Measurements from ENCODE around the gene PCDHA6. TPM values are rescaled to one million over a fixed set of nuclear protein-coding genes. Genes with fewer than 3 reads are reported as not detected.
A peak's percentile ranks its signal among the peaks of the same experiment; 100 is the strongest.

The PCDHA6 gene
- total RNA-seq, 1 donor from 2014 or later, result 0.50 TPM

DNA sequence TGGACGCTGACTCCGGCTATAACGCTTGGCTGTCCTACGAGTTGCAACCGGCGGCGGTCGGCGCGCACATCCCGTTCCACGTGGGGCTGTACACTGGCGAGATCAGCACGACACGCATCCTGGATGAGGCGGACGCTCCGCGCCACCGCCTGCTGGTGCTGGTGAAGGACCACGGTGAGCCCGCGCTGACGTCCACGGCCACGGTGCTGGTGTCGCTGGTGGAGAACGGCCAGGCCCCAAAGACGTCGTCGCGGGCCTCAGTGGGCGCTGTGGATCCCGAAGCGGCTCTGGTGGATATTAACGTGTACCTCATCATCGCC, 49.5 kb downstream of the PCDHA6 start:
- intact Hi-C loops (cut with DNase I), result no loop called here
- Histone ChIP-seq H3K4me1 (no peaks in the 10 kb centered on the region), H3K27ac (no peak overlapping the region), H3K9me3 (peaks cover 4% of the 10 kb centered on the region), H3K4me3 (no peak overlapping the region), H3K36me3 (no peaks in the 10 kb centered on the region), H3K27me3 (ENCODE audit: low read depth) (peaks cover 7% of the 10 kb centered on the region)
- TF ChIP-seq, protein P1, sequence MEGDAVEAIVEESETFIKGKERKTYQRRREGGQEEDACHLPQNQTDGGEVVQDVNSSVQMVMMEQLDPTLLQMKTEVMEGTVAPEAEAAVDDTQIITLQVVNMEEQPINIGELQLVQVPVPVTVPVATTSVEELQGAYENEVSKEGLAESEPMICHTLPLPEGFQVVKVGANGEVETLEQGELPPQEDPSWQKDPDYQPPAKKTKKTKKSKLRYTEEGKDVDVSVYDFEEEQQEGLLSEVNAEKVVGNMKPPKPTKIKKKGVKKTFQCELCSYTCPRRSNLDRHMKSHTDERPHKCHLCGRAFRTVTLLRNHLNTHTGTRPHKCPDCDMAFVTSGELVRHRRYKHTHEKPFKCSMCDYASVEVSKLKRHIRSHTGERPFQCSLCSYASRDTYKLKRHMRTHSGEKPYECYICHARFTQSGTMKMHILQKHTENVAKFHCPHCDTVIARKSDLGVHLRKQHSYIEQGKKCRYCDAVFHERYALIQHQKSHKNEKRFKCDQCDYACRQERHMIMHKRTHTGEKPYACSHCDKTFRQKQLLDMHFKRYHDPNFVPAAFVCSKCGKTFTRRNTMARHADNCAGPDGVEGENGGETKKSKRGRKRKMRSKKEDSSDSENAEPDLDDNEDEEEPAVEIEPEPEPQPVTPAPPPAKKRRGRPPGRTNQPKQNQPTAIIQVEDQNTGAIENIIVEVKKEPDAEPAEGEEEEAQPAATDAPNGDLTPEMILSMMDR (IDR thresholded peaks at IDR 0.05), result no peak
- DNase-seq, result no peak
- ATAC-seq, result peak in 1 of 2 donors; percentile 29

Other genes with a start within 250 kb of the PCDHA6 start
- gene CD14, start 194.8 kb upstream of the PCDHA6 start, total RNA-seq, result 165 TPM
- 12.3 TPM for gene TMCO6, start 188.5 kb upstream of the PCDHA6 start, total RNA-seq
- gene NDUFA2, start 180.3 kb upstream of the PCDHA6 start, total RNA-seq, result 53.3 TPM
- gene IK, start 180.1 kb upstream of the PCDHA6 start, total RNA-seq, result 78.5 TPM
- 22.4 TPM for gene WDR55, start 163.1 kb upstream of the PCDHA6 start, total RNA-seq
- 1.2 TPM for gene DND1, start 154.4 kb upstream of the PCDHA6 start, total RNA-seq
- gene HARS1, start 136.6 kb upstream of the PCDHA6 start, total RNA-seq, result 44.5 TPM
- 27.6 TPM for gene HARS2, start 136.5 kb upstream of the PCDHA6 start, total RNA-seq
- gene ZMAT2, start 127.5 kb upstream of the PCDHA6 start, total RNA-seq, result 42.9 TPM
- not detected for gene PCDHA1, start 41.8 kb upstream of the PCDHA6 start, total RNA-seq
- gene PCDHA2, start 33.1 kb upstream of the PCDHA6 start, total RNA-seq, result not detected
- 0.77 TPM for gene PCDHA3, start 26.9 kb upstream of the PCDHA6 start, total RNA-seq
- 0.59 TPM for gene PCDHA4, start 20.9 kb upstream of the PCDHA6 start, total RNA-seq
- gene PCDHA5, start 6.3 kb upstream of the PCDHA6 start, total RNA-seq, result 0.18 TPM
- 0.15 TPM for gene PCDHA7, start 6.3 kb downstream of the PCDHA6 start, total RNA-seq
- gene PCDHA8, start 13.2 kb downstream of the PCDHA6 start, total RNA-seq, result 0.38 TPM
- gene PCDHA9, start 20.4 kb downstream of the PCDHA6 start, total RNA-seq, result 0.32 TPM
- gene PCDHA10, start 27.9 kb downstream of the PCDHA6 start, total RNA-seq, result 1.5 TPM
- gene PCDHA11, start 41.0 kb downstream of the PCDHA6 start, total RNA-seq, result 0.38 TPM
- 6.6 TPM for gene PCDHA12, start 47.3 kb downstream of the PCDHA6 start, total RNA-seq
- gene PCDHA13, start 54.2 kb downstream of the PCDHA6 start, total RNA-seq, result 0.97 TPM
- 3.1 TPM for gene PCDHAC1, start 98.3 kb downstream of the PCDHA6 start, total RNA-seq
- 5.8 TPM for gene PCDHAC2, start 138.5 kb downstream of the PCDHA6 start, total RNA-seq
- gene PCDHB1, start 223.4 kb downstream of the PCDHA6 start, total RNA-seq, result 0.15 TPM

Measured in lower lobe of right lung (tissue), 2 donors.